HG02852 (cell line): ENCODE results near the gene MAN1B1.

Experiments used
- ATAC-seq: cut with Tn5 transposase; IDR thresholded peaks from one replicate; pipeline ENCODE4 v1.9.1; 2021; ENCODE audit warnings: mild to moderate bottlenecking, moderate library complexity; ENCODE audit not compliant: unreplicated experiment

Gene MAN1B1

GRCh38 chr9:137068539-137069507 is 18.0 kb upstream of the MAN1B1 start:
- ATAC-seq: no peak

GRCh38 chr9:137069508-137070091 is 17.2 kb upstream of the MAN1B1 start:
- ATAC-seq: no peak

GRCh38 chr9:137070201-137070905 is 16.4 kb upstream of the MAN1B1 start, which contains the start of gene SAPCD2:
Gene SAPCD2 (minus strand): TSS chr9:137070557. CDS start chr9:137070460, 97 bp downstream.
- ATAC-seq: peak; percentile 75

- no peak for ATAC-seq
These were observed 15.9 kb upstream of the MAN1B1 start for GRCh38 chr9:137070906-137071275.

- ATAC-seq: no peak
These were observed 15.5 kb upstream of the MAN1B1 start for GRCh38 chr9:137071282-137071681.

- no peak for ATAC-seq
These were observed 12.8 kb upstream of the MAN1B1 start for GRCh38 chr9:137073992-137074399.

GRCh38 chr9:137074657-137075274 is 12.0 kb upstream of the MAN1B1 start:
- ATAC-seq: no peak

- ATAC-seq: no peak
These were observed 11.5 kb upstream of the MAN1B1 start for GRCh38 chr9:137075275-137075775.

GRCh38 chr9:137076636-137077009 is 10.2 kb upstream of the MAN1B1 start:
- no peak for ATAC-seq

- no peak for ATAC-seq
These were observed 9.6 kb upstream of the MAN1B1 start, which contains the start of gene UAP1L1 for GRCh38 chr9:137077010-137077747. Gene UAP1L1 (plus strand): TSS chr9:137077517. CDS start chr9:137077533, 16 bp downstream.

GRCh38 chr9:137077758-137078693 is 8.8 kb upstream of the MAN1B1 start:
- ATAC-seq: no peak

- no peak for ATAC-seq
These were observed 7.9 kb upstream of the MAN1B1 start for GRCh38 chr9:137078701-137079400.

- ATAC-seq: no peak
These were observed 7.4 kb upstream of the MAN1B1 start for GRCh38 chr9:137079401-137079787.

- ATAC-seq: no peak
These were observed 6.3 kb upstream of the MAN1B1 start for GRCh38 chr9:137080260-137081122.

GRCh38 chr9:137082222-137082924 is 4.4 kb upstream of the MAN1B1 start:
- ATAC-seq: no peak

GRCh38 chr9:137082925-137083290 is 3.9 kb upstream of the MAN1B1 start:
- ATAC-seq: no peak
